Lung (tissue), 12 donors: Measurements from ENCODE around the gene FGF19. TPM values are rescaled to one million over a fixed set of nuclear protein-coding genes. Genes with fewer than 3 reads are reported as not detected.

Experiments
- ATAC-seq: fragments of 200-7000 bp; cut with Tn5 transposase; one replicate; pipeline ENCODE4 v1.9.1; 2020; ENCODE audit warnings: moderate number of reproducible peaks; ENCODE audit not compliant: insufficient read depth, low FRiP score
- DNase-seq, 3 donors: peaks; one replicate each; pipeline ENCODE4 v3.0.0-alpha.2; 2013 to 2017
- H3K27ac ChIP-seq, 2 donors: one replicate each; pipeline ENCODE4 v1.5.1; 2013; ENCODE audit warnings: mild to moderate bottlenecking in 2 of 2, moderate library complexity in 2 of 2, control low read depth in 1 of 2, inconsistent platforms in 1 of 2, low read depth in 1 of 2, low read length in 1 of 2
- H3K27me3 ChIP-seq, 3 donors: one replicate each; pipeline ENCODE4 v1.5.1; 2013; ENCODE audit warnings: low read length in 2 of 3; ENCODE audit not compliant: control insufficient read depth in 3 of 3, insufficient read depth in 3 of 3
- H3K36me3 ChIP-seq, 4 donors: one replicate each; pipeline ENCODE4 v1.5.1; 2013; ENCODE audit warnings: low read length in 4 of 4, mild to moderate bottlenecking in 1 of 4, moderate library complexity in 1 of 4; ENCODE audit not compliant: control insufficient read depth in 4 of 4, insufficient read depth in 4 of 4
- H3K4me1 ChIP-seq, 5 donors: one replicate each; pipeline ENCODE4 v1.5.1; 2013; ENCODE audit warnings: low read length in 5 of 5, mild to moderate bottlenecking in 2 of 5, moderate library complexity in 1 of 5; ENCODE audit not compliant: control insufficient read depth in 5 of 5, insufficient read depth in 5 of 5
- H3K4me3 ChIP-seq: one replicate; pipeline ENCODE4 v1.5.1; 2013; ENCODE audit warnings: mild to moderate bottlenecking, control low read depth, moderate library complexity
- H3K9ac ChIP-seq, 2 donors: one replicate each; pipeline ENCODE4 v1.5.1; 2013; ENCODE audit warnings: low read length in 2 of 2, control low read depth in 1 of 2; ENCODE audit not compliant: insufficient read depth in 1 of 2
- H3K9me3 ChIP-seq, 4 donors: one replicate each; pipeline ENCODE4 v1.5.1; 2013; ENCODE audit warnings: low read length in 3 of 4, mild to moderate bottlenecking in 1 of 4, moderate library complexity in 1 of 4; ENCODE audit not compliant: control insufficient read depth in 4 of 4, insufficient read depth in 3 of 4
- WGBS, 2 donors: extraction: QIAGEN DNeasy Blood & Tissue Kit; methylation state at CpG; one replicate each; pipeline ENCODE4 v1.1.7; 2013; 5-methylcytosine and 5-hydroxymethylcytosine counted together
- polyA plus RNA-seq, 2 donors: library from polyadenylated mRNA; stranded (reverse); fragments of 200-250 nt; gene quantifications; one replicate each; pipeline ENCODE4 v1.2.1, GENCODE V29; 2013
- total RNA-seq, 2 donors: library from RNA; depleted of rRNA in 1 of 2; stranded (reverse); fragments of >200 nt in 1 of 2; gene quantifications; one replicate each; pipeline ENCODE4 v1.2.1, GENCODE V29; 2014 to 2021
- TF ChIP-seq, protein P1 (sequence below): IDR thresholded peaks from 2 replicates; pipeline ENCODE4 v1.5.1; 2012; ENCODE audit warnings: mild to moderate bottlenecking; ENCODE audit errors: control extremely low read depth, extremely low read depth
- donor health status: control.
- donor health status: control.
- donor health status: Bipolar disorder and iron deficiency.
- donor health status: healthy.
- donor health status: DM: yes; HTN: yes; CAD: no.

Gene FGF19
- total and polyA plus RNA-seq, 4 donors: 0.09 TPM; not detected in 3

DNA sequence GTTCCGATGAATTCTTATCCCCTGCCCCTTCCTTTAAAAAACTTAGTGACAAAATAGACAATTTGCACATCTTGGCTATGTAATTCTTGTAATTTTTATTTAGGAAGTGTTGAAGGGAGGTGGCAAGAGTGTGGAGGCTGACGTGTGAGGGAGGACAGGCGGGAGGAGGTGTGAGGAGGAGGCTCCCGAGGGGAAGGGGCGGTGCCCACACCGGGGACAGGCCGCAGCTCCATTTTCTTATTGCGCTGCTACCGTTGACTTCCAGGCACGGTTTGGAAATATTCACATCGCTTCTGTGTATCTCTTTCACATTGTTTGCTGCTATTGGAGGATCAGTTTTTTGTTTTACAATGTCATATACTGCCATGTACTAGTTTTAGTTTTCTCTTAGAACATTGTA lies 50.8 kb downstream of the FGF19 start:
- H3K27ac ChIP-seq: no peak overlapping the region
- H3K4me1 ChIP-seq: peaks cover 0 to 7% (median 4%) of the 10 kb centered on the region in 5 donors
- no peak overlapping the region for H3K4me3 ChIP-seq
- H3K9ac ChIP-seq: no peak overlapping the region
- TF ChIP-seq, protein P1, sequence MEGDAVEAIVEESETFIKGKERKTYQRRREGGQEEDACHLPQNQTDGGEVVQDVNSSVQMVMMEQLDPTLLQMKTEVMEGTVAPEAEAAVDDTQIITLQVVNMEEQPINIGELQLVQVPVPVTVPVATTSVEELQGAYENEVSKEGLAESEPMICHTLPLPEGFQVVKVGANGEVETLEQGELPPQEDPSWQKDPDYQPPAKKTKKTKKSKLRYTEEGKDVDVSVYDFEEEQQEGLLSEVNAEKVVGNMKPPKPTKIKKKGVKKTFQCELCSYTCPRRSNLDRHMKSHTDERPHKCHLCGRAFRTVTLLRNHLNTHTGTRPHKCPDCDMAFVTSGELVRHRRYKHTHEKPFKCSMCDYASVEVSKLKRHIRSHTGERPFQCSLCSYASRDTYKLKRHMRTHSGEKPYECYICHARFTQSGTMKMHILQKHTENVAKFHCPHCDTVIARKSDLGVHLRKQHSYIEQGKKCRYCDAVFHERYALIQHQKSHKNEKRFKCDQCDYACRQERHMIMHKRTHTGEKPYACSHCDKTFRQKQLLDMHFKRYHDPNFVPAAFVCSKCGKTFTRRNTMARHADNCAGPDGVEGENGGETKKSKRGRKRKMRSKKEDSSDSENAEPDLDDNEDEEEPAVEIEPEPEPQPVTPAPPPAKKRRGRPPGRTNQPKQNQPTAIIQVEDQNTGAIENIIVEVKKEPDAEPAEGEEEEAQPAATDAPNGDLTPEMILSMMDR: no peak
- 72 to 78% methylated on average over 11 of the region's 11 CpGs for WGBS, 2 donors
- peaks cover 4 to 31% (median 30%) of the 10 kb centered on the region in 4 donors for H3K36me3 ChIP-seq
- ATAC-seq (no peak), DNase-seq (no peak)
- H3K9me3 ChIP-seq: no peaks in the 10 kb centered on the region
- no peaks in the 10 kb centered on the region for H3K27me3 ChIP-seq

DNA sequence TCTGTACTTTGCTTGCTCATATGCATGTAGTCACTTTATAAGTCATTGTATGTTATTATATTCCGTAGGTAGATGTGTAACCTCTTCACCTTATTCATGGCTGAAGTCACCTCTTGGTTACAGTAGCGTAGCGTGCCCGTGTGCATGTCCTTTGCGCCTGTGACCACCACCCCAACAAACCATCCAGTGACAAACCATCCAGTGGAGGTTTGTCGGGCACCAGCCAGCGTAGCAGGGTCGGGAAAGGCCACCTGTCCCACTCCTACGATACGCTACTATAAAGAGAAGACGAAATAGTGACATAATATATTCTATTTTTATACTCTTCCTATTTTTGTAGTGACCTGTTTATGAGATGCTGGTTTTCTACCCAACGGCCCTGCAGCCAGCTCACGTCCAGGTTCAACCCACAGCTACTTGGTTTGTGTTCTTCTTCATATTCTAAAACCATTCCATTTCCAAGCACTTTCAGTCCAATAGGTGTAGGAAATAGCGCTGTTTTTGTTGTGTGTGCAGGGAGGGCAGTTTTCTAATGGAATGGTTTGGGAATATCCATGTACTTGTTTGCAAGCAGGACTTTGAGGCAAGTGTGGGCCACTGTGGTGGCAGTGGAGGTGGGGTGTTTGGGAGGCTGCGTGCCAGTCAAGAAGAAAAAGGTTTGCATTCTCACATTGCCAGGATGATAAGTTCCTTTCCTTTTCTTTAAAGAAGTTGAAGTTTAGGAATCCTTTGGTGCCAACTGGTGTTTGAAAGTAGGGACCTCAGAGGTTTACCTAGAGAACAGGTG lies 51.8 kb downstream of the FGF19 start:
- peaks cover 4 to 39% (median 31%) of the 10 kb centered on the region in 4 donors for H3K36me3 ChIP-seq
- no peak overlapping the region for H3K27ac ChIP-seq
- H3K4me1 ChIP-seq: no peaks in the 10 kb centered on the region
- H3K4me3 ChIP-seq: no peak overlapping the region
- WGBS, 2 donors: 91 to 93% methylated on average over 15 of the region's 15 CpGs
- ATAC-seq: no peak
- no peak for DNase-seq
- H3K9ac ChIP-seq: no peak overlapping the region
- H3K27me3 ChIP-seq: no peaks in the 10 kb centered on the region
- H3K9me3 ChIP-seq: no peaks in the 10 kb centered on the region
- TF ChIP-seq, protein P1: no peak

DNA sequence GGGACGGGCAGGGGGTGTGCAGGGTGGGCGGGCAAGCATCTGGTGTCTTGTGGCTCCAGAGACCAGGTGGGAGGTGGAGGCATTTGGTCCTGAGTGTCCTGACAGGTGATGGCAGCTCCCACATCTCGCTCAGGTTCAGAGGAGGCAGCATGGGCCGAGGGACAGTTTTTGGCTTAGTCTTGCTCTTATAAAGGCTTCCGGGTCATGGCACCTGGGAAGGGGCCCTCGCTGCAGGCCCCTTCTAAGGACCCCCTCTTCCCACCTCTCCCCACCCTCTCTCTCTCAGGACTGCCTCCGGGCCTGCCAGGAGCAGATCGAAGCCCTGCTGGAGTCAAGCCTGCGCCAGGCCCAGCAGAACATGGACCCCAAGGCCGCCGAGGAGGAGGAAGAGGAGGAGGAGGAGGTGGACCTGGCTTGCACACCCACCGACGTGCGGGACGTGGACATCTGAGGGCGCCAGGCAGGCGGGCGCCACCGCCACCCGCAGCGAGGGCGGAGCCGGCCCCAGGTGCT lies 52.9 kb downstream of the FGF19 start:
- TF ChIP-seq, protein P1: no peak
- H3K27ac ChIP-seq: no peak overlapping the region
- peaks cover 0 to 3% (median 0%) of the 10 kb centered on the region in 5 donors for H3K4me1 ChIP-seq
- 91 to 92% methylated on average over 23 of the region's 23 CpGs for WGBS, 2 donors
- peaks cover 4 to 40% (median 33%) of the 10 kb centered on the region in 4 donors for H3K36me3 ChIP-seq
- no peaks in the 10 kb centered on the region for H3K9me3 ChIP-seq
- H3K27me3 ChIP-seq: no peaks in the 10 kb centered on the region
- ATAC-seq (no peak), DNase-seq (no peak)
- H3K4me3 ChIP-seq: no peak overlapping the region
- no peak overlapping the region for H3K9ac ChIP-seq
